ENCODE results near the gene MEF2B.
A peak's percentile ranks its signal among the peaks of the same experiment; 100 is the strongest.

MEF2B gene
- long read RNA-seq, donor 1: 0 reads
- long read RNA-seq, donor 2: 0 reads
- long read RNA-seq, donor 3: 0 reads
- long read RNA-seq, donor 4: 0 reads
- long read RNA-seq, donor 5: 0 reads
- long read RNA-seq, donor 6: 0 reads
- long read RNA-seq, donor 7: 0 reads
- long read RNA-seq, donor 8: 0 reads

DNA sequence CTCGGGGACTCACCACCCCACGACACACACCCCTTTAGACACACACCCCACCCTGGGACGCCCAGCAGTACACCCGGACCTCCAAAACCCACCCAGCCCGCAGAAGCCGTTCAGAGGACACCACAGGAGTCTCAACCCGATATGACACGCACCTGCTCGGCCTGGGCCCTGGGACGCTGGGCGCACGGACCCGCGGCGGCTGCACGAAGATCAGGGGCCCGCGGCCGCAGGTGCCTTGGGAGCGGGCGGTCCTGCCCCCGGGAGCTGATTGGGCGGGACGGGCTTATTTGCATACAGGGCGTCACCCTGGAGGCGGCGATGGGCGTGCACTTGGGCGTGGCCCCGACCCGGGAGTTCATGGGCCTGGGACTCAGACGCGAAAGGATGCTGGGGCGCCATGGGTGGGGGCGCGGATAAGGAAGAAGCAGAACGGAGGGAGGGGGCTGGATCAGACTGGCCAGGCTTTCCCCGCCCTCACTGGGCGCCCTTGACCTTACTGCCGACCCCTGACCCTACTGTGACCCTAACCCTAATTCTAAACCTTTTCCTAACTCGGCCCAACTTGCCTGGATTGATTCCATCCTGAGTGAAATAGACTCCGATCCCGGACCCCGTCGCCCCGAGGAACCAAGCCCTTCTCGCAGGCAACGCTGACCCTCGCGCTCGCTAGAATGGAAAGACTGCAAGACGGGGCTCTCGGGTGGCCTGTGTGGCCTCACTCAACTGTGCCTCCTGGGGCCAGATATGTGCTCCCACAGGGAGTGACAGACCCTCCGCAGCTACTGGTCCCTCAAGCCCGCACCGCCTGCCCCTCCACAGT is at the start of gene MEF2B:
TSS of gene MEF2B (minus strand) at position 211 of the 820 bp plus-strand sequence. CDS start 19,528 bp downstream, outside the sequence.
- peak; percentile 60 for DNase-seq

DNA sequence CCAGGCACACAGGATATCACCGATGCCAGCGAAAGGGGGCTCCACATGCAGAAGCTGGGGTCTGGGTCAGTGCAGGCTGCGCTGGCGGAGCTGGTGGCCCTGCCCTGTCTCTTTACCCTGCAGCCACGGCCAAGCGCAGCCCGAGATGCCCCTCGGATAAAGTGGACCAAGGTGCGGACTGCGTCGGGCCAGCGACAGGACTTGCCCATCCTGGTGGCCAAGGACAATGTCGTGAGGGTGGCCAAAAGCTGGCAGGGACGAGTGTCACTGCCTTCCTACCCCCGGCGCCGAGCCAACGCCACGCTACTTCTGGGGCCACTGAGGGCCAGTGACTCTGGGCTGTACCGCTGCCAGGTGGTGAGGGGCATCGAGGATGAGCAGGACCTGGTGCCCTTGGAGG is 48.8 kb upstream of the MEF2B start:
- DNase-seq: no peak

DNA sequence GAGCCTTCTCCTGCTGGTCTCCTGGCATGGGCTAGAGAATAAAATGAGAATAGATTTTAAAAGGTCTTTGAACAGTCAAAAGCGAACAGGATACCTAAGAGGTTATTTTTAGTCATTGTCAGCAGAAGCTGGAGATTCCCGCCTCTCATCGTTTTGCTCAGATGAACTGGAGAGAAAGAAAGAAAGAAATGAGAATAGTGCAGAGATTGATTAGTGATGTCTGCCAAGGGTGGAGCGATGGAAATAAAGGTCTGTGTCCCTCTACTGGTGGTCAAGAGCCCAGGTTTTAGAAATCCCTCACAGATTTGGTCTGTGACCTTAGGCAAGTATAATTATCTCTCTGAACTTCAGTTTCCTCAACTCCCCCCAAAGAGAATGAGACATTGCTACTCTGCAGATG is 47.0 kb upstream of the MEF2B start:
- no peak for DNase-seq

DNA sequence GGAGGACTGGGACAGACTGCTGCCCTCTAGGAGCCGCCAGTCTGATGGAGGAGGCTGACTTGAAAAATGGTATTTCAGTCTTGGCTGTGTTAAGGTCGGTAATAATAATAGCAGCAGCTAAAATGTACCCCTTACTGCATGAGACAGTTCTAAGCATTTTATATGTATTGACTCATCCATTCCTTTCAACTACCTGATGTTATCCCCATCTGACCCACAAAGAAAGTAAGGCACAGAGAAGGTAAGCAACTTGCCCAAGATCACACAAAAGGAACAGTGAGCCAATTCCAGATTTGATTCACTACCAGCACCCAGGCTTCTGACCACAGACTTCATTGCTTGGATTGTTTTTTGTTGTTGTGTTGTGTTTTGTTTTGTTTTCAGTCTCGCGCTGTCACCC is 45.7 kb upstream of the MEF2B start:
- no peak for DNase-seq

DNA sequence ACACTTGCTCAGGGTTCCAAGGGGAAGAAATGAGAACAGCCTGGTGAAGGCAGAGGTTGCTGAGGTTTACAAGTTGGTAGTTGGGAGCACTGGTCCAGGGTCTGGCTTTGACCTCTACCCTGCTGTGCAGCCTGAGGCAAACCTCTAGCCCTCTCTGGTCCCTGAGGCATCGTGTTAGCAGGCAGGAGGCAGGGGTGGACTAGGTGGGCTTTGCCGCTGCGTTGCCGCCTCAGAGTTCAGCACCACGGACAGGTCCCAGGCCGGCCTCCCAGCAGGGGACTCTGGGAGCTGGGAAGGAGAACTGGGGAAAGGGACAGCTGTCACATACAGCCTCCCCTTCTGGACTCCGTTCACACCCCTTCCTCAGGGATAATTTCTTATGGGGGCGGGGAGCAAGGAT is 44.8 kb upstream of the MEF2B start:
- peak; percentile 32 for DNase-seq

DNA sequence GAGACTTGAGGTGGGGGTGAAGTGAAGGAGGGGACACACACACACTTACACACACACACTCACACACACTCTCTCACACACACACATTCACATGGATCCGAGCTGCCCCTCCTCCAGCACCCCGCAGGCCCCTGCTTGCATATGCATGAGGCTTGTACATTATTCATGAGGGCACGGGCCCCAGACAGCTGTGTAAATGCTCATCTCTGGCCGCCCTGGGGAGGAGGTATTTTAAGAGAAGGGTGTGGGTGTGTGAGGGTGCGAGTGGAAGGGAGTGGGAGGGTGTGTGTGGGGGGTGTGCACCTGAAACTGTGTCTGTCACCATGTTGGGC is 44.1 kb upstream of the MEF2B start:
- DNase-seq: no peak

DNA sequence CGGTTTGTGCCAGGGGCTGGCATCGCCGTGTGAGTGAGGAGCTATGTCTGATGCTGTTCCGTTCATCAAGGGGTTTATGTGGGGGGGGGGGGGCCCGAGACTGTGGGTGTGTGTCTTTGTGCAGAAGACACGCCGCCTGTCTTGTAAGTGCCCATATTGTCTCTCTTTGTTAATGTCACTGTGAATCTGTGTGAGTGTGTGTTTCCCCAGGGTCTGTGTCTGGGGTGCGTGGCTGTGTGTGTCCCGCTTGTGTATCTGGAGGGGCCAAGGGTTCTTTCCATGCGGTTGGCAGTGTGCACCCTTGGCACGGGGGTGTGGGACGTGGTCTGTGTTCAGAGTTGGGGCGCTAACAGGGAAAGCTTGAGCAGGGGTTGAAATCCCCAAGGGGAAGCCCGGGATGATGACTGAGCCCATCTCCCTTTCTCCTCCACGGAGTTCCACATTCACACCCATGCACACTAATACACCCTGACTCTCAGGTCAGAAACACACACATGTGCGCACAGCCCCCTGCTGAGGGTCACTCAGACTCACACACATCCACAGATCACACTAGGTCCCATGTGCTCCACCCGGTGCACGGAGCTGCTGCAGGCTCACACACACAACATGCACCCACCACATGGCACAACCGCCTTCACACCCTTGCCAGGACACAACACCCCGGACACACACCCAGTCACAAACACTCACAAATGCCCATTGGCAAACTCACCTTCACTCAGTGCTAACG is 43.5 kb upstream of the MEF2B start:
- DNase-seq: no peak

DNA sequence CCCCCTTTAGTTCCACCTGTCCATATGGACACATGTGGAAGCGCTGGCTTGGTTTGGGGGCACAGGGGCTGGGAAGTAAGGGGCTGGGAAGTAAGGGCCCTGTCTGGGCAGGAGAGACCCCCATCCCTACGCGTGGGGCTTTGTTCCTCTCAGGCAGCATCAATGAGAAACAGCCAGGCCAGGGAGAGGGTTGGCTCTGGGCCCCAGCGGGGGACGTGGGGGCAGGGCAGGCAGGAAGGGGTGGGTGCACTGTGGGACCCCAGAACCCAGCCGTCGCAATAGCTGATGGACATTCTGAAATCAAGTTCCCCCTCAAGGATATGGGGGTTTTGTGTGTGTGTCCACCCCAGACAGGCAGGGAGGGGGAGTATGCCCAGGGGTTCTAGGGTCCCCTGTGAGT is 42.9 kb upstream of the MEF2B start:
- no peak for DNase-seq

DNA sequence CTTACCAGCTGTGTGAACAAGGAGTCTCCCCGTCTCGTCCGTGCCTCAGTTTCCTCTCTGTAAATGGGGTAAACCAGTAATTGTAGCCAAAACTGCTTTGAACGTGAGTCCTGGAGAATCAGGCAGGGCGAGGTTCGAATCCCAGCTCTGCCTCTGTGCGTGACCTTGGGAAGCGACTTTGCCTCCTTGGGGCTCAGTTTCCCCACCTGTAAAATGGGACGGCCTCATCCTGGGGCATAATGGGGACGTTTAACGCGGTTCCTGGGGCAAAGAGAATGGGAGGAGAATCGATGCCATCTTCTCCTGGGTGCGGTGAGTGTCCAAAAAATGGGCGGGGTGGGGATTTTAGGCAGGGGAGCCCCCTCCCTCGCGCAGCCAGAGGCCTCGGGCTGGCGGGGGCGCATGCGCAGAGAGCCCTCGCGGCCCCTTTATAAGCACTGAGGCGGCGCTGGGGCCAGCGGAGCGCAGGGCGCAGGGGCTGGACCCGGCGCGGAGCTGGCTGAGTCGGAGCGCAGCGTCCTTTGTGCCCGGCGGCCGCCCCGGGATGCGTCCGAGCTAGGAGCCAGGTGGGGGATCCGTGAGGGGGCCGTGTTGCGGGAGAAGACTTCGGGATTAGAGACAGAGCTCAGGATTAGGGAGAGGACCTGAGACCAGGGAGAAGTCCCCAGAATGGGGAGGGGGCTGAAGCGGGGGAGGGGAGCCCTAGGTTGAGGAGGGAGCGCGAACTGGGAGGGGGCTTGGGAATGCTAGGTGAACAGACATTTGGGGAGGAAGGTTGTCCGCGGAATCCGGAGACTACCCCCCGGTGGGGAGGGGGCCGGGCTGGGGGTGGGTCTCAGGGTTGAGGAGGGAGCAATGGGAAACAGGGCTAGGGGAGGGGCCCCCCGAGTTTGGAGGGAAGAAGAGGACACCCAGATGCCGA is 41.7 kb upstream of the MEF2B start, which contains the start of gene NCAN:
TSS of gene NCAN (plus strand) at position 460 of the 922 bp plus-strand sequence. CDS start 4,996 bp downstream, outside the sequence.
- DNase-seq: no peak

DNA sequence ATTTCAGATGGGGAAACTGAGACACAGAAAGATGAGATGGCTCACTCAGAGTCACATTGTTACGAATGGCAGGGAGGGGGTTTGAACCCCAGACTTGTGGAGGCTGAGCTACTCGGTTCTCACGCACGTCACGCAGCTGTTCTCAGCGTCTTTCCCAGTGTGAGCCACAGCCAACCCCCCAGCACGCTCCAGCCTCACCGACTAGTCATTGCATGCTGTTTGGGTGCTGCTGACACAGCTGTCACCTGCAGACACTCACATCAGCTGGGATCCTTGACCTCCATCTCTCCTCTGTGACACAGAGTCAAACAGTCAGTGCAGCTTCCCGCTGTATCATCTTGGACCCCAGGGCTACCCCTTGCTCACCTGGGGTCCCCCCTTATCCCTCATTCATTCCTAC is 39.3 kb upstream of the MEF2B start:
- no peak for DNase-seq

DNA sequence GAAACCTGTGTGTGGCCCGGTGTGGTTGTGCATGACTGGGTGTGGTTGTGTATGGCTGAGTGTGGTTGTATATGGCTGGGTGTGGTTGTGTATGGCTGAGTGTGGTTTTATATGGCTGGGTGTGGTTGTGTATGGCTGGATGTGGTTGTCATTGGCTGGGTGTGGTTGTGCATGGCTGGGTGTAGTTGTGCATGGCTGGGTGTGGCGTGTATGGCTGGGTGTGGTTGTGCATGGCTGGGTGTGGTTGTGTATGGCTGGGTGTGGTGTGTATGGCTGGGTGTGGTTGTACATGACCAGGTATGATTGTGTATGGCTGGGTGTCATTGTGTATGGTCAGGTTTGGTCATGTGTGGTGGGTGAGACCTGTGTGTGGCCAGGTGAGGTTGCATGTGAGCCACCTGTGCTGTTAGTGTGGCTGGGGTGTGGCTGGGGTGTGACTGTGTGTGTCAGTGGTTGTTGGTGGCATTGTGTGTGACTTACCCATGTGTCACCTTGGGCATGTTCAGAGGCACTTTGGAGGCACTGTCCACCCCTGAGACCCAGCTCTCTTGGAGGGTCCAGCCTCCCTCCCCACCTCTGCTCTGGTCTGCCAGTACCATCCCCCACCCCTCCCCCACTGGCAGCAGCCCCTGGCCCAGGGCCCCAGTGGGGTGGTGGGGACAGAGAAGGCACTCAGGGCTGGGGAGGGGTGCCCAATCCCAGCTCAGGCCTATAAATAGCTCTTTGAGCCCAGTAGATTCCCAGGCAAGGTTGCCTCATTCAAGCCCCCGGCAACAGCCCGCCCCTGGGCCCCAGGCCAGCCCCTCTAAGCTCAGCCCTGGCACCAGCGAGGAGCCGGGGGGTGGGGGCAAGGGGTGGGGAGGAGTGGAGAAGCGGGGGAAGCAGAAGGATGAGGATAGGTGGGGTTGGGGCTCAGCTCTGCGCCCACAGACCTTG is 37.8 kb upstream of the MEF2B start:
- DNase-seq: no peak

DNA sequence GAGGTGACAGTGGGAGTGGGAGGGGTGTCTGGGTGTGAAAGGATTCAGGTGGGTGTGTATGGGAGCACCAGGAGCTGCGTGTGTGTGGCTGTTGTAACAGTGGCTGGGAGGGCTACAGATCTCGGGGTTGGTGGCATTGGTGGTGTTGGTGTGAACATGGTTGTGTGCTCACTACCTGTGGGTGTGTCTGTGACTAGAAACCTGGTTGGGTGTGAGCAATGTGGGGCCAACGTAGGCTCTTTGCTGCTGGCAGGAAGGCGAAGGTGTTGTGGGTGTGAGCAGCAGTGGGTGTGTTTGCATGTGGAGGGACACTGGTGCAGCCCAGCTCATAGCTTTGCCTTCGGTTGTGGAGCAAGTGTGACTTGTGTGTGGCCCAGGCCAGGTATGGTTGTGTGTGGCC is 36.9 kb upstream of the MEF2B start:
- DNase-seq: no peak

DNA sequence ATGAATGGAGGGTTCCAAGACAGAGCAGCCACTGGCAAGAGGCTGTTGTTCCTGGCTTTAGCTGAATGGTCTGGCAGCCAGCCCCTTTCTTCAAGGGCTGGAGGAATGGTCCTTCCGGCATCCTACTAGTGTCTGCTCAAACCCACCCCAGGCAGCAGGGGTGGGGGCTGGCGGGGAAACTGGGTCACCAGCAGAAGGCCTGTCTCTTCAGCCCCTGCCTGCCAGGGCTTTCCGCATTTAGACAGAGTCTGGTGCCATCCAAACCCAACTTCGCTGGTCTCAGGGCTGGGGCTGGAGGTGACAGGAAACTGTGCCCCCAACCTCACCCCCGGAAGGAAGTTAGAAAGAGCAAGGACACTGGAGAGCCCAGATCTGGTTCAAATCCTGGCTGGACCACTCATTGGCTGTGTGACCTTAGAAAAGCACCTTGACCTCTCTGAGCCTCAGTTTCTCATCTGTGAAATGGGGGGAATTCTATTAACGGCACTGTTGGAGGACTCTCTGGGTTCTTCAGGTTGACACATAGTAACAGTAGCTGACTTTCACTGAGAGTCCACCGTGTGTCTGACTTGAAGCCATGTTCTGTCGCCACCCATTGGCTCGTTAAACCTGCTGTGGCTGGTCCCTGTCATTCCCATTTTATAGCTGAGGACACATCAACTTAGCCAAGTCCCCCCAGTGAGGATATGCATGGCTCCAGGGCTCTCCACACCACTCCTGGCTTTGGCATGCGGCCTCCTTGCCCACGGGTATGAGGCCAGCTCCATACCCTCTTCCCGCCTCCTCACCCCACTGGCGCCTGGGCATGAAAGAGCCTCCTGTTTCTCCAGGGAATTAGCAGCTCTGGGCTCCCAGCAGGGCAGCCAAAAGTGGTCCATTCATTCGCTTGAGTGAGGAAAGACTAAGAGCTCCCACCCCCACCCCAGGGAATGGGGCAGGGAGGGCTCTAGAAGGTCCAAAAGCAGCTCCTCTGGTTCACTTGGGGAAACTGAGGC is 35.6 kb upstream of the MEF2B start:
- DNase-seq: no peak

DNA sequence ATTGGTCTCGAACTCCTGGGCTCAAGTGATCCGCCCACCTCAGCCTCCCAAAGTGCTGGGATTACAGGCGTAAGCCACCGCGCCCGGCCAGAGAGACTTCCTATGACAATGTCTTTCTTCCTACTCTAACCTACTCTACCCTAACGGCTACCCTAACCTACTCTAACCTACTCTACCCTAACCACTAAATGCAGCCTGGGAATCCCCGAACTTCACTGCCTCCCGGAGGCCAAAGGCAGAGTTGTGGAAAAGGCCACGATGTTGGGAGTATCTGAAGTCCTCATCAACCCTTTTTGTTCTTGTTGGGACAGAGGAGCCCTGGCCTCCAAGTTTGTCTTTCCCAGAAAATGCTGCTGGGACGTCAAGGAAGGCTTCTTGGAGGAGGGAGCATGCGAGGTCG is 34.1 kb upstream of the MEF2B start:
- no peak for DNase-seq

DNA sequence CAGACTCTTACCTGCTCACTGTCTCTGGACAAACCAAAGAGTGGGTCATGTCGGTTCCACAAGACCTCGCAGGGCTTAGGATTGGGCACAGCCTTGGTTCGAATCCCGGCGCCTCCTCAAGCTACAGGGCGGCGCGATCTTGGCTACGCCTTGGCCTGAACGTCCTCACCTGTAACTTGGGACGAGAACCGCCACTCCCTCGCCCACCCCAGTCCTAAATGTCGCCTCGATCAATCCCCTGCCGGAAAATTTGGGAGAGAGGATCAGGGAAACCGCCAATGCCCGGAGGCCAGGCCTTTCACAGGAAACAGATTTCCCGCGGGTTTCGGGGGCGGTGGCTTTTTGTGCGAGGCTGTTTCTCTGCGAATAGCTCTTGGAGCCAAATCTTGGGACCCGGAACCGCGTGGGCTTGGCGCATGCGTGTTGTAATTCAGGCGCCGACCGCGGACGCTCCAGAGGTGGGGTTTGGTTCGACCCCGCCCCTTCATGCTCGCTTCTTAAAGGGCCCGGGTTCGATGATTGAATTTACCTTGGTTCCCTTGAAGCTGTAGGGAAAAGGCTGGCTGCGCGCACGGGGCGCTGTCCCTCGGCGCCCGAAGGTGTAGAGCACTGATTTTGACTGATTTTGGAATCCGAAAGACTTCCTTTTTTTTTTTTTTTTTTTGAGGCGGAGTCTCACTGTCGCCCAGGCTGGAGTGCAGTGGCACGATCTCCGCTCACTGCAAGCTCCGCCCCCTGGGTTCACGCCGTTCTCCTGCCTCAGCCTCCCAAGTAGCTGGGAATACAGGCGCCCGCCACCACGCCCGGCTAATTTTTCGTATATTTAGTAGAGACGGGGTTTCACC is 33.2 kb upstream of the MEF2B start, which contains the start of gene NR2C2AP:
TSS of gene NR2C2AP (minus strand) at position 403 of the 845 bp plus-strand sequence. CDS start at position 49, 354 bp downstream.
- DNase-seq: peak; percentile 79

DNA sequence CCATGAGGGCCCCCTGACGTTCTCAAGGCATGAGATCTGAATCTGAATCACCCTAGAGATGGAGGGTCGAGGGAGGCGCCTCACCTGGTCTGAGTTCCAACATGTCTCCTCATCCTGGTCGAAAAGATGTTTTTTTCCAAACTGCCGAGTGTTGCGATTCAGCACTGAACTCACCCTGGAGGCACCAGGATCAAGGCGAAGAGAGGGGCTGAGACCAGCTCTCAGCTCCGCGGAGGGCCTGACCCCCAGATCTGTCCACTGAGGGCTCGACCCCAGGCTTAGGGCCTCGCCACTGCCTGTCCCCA is 32.6 kb upstream of the MEF2B start:
- no peak for DNase-seq

DNA sequence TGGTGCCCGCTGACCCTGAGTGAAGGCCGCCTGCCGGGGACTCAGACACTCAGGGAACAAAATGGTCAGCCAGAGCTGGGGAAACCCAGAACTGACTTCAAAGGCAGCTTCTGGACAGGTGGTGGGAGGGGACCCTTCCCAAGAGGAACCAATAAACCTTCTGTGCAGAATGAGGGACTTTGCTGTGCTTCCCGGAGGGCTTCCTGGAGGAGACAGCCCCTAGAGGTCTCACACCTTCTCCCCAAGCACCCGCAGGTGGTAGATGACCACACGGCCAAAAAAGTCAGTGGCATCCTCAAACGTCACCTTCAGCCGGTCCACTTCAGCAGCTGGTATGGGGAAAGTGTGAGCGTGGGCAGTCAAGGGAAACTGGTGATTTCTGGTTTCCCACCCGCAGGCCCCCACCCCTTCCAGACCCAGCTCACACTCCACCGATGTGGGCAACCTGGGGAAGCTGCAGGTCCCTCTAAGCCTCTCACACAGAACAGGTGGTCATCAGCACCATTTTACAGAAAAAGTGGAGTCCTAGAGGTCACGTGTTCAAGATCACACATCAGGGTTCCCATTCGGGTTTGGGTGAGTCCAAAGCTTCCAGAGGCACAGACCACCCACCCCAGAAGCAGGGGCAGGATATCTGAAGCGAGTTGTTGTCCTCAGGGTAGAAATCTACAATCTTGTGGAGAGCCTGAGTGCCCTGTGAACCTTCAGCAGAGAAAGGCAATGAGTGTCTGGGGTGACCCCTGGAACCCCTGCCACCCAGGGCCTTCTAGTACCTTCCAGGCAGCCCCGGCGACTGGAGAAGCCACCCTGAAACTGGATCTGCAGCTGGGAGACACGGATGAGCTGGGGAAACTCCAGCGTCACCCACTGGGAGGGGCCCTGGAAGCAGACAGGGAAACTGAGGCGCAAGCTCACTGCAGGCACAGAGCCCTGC is 31.9 kb upstream of the MEF2B start:
- no peak for DNase-seq

DNA sequence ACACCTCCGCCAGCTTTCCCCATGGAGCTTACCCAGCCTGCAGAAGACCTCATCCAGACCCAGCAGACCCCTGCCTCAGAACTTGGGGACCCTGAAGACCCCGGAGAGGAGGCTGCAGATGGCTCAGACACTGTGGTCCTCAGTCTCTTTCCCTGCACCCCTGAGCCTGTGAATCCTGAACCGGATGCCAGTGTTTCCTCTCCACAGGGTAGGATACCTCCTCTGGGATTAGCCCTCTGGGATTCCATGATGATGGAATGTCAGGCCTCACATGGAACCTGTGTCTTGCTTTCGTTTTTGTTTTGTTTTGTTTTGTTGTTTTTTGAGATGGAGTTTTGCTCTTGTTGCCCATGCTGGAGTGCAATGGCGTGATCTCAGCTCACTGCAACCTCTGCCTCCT is 23.9 kb upstream of the MEF2B start:
- no peak for DNase-seq

All from right kidney (tissue), 9 donors.